ENCODE data around the gene FYCO1.
"Not testable (repeated sequence)": the region's sequence is repeated elsewhere in the genome, so short reads cannot be mapped to it uniquely, and the experiment has no call there.

FYCO1 gene

DNA sequence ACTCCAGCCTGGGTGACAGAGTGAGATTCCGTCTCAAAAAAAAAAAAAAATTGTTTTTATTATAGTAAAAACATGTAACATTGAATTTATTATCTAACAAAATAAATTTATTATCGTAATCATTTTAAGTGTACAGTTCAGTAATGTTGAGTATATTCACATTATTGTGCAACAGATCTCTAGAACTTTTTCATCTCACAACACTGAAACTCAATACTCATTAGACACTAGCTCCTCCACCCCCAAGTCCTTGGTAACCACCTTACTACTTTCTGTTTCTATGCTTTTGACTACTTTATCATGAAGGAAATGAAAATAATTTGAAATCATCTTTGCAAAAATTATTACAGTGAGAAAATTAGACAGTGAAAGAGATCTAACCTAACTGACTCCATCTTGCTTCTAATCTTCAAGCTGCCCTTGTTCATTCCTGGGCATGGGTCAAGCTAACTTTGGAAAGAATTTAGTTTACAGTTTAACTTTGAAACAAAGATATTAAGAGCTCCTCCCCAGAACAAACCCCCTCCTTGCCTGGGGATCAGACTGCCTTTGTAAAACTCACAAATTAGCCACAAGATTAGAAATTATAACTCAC, 15.0 kb upstream of the FYCO1 start:
- DNase-seq (ENCODE audit: low spot score) = no peak

DNA sequence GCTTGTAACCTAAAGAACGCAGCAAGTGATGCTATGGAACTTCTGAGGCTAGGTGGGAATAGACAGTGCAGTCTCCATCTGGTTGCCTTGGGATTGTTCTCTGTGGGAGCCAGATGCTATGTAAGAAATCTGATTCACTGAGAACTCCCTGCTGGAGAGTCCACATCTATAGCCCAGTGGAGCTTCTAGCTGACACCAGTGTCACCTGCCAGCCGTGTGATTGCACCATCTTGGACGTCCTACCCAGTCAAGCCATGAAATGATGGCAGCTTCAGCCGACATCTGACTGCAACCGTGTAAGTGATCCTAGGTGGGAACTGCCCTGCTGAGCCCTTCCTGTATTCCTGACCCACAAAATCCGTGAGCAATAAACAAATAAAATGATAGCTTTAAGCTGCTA, 12.4 kb upstream of the FYCO1 start:
- no peak for DNase-seq (ENCODE audit: low spot score)

DNA sequence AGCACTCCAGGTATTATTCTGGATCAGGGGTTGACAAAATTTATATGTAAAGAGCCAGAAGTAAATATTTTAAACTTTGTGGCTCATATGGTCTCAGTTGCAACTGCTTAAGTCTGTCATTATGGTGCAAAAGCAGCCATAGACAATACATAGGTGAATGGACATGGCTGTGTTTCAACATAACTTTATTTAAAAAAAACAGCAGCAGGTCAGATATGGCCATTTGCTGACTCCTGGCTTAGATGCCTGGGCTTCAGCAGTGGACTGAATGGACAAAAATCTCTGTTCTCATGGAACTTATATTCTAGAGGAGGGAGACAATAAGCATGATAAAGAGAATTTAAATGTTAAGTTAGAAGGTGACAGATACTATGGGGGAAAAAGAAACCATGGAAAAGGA, 11.7 kb upstream of the FYCO1 start:
- no peak for DNase-seq (ENCODE audit: low spot score)

DNA sequence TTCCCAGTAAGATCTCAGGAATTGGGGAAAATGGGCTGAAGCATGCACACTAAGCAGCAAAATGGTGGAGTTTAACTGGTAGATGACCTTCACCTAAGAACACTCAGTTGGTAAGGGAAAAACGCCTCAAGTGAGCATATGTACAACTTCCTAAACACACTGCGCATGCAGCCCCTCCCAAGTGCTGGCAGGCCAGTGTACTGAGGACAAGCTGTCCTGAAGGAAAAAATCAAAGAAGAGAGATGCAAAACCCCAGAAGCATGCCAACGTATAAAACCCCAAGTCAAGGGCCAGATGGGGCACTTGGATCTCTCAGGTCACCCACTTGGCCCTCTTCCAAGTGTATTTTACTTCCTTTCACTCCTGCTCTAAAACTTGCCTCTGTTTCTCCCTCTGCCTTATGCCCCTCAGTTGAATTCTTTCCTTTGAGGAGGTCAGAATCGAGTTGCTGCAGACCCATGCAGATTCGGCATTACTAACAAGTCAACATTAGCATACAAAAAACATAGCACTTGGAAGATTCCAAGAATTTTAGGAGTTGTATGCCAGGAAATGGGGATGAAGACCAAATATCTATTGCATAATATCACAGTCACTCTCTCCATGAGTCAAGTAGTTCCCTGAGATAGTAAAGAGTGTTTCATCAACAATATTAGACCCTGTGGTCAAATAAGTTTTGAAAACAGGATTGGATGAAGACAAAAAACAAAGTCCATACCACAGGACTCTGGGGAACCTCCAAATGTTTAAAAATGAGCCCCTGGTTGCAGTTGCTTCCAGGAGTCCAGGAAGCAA, 10.8 kb upstream of the FYCO1 start:
- peak; percentile 75 for DNase-seq (ENCODE audit: low spot score)

DNA sequence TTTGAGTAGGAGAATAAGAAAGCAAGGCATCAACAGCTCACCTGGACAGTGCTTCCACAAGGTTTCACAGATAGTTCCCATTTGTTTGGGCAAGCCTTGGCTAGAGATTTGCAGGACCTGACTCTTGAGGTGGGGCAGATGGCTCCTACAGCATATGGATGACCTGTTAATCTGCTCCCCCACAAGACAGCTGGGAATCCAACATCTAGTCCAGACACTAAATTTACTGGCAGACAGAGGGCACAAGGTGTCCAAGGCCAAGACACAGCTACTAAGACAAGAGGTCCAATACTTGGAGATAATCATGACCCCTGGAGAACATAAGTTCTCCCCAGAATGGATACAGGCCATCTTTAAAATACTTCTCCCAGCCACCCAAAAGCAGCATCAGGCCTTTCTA, 8.1 kb upstream of the FYCO1 start:
- DNase-seq (ENCODE audit: low spot score) = not testable (repeated sequence)

DNA sequence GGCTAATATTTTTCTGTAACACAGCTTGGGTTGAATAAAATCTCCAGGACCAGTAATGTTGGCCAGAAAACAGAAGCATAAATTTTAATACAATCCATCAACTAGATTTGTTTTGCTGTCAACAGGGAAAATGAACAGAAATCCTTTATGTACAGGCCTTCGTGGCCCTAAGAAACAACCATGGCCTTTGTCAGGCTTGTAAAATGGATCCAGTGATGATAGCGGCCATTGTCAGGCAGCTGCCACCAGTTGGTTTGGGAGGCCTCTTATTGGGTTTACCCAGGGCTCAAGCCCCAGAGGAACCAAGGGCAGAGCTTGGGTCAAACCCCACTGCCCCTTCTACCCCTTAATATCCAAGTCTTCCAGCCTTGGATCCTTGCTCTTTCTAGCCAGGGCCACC, 5.6 kb upstream of the FYCO1 start:
- DNase-seq (ENCODE audit: low spot score) = no peak

DNA sequence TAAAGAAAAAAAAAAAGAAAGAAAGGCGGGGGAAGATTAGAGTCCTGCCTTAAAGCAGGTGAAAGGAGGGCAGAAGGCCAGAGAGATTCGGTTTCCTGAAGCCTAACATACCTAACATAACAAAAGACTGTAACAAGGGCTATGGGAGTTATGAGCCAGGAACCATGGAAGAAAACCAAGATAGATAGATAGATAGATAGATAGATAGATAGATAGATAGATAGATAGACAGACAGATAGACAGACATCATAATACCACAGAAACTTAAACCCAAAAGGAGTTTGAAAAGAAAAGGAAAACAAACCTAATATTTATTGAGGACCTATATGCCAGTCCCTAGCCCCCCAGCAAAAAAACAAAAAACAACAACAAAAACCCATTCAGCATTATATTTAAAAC, 2.3 kb upstream of the FYCO1 start:
- DNase-seq (ENCODE audit: low spot score) = no peak

DNA sequence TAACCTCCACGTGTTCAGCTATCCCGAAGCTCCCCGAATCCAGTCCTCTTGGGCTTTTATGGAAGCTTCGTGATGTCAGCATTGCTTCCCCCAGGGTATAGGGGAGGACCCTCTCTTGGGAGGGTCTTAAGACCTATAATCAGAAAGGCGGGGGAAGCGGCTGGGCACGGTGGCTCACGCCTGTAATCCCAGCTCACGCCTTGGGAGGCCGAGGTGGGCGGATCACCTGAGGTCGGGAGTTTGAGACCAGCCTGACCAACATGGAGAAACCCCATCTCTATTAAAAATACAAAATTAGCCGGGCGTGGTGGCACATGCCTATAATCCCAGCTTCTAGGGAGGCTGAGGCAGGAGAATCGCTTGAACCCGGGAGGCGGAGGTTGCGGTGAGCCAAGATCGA, 1.9 kb upstream of the FYCO1 start:
- not testable (repeated sequence) for DNase-seq (ENCODE audit: low spot score)

DNA sequence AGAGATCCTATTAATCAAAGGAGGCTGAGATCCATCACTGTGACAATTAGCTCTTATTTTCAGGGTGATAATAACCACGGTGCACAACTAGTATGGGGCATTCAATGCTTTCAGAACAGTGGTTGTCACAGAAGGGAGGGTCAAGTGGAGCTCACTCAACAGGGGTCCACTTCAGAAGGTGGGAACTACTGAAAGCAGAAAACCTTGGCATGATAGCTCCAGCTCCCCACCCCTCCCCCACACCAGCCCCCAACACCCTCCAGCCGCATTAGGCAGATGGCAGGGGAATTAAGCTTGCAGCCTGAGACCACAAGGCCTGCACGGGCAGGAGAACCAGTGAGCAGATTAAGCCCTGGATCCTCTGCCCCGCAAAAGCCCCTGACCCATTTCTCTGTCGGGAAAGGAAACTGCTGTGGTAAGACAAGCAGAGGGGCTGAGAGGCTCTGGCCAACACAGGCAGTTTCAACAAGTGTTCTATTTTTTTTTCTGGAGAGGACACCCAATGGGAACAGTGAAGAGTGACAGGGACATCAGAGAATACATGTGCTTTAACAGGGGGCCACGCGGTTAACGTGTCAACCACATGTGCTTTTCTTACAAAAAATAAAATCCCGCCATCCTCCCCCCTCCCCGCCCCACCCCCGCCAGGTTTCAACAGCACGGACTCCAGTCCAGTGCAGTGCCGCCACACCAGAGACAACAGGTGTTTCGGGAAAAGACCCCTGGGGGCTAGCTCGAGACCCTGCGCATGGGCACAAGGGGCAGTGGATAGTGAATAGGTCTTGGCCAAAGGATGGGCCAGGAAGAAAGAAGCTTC, 997 bp downstream of the FYCO1 start:
- DNase-seq (ENCODE audit: low spot score) = no peak

DNA sequence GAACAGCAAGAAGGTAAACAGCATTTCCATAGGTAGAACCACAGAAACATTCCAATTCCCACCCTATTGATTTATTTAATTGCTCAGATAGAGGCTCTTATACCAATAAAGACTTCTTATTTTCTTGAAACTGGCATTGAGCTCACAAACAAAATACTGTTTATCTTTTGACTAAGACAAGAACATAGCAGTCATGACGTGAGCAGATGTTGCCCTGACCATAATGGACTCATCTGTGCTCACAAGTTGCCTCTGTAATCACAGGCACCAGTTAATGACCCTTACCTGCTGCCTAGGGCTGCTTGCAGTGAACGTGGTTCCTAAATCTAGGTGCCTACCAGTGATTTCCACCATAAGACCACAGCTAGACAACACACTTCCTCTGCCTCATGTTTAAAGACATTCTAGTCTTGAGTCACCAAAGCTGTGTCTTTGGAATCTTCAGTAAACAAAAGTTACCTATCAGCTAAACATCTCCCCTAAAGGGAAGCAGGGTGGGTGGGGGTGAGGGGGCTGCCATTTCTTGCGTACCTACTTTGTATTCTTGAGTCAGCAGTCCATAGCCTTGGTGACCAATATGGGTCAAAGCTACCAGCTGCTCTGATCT, 2.1 kb downstream of the FYCO1 start:
- no peak for DNase-seq (ENCODE audit: low spot score)

DNA sequence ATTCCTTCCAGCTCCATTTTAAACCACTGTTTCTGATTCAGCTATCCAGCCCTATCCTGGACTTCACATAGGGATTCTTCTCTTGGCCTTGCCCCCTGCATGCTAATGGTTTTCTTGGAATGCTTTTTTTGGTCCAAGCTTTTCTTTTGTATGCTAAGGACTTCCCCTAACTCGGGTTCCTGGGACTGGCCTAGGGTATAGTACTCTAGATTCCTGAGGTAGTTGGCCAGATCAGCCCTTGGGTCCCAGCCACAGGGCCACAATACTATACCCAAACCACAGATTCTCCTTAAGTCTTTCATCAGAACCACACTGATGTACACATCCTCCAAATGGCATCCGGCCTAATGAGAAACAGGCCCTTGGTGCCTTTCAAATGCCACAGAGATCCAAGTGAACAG, 2.8 kb downstream of the FYCO1 start:
- DNase-seq (ENCODE audit: low spot score) = peak; percentile 80

DNA sequence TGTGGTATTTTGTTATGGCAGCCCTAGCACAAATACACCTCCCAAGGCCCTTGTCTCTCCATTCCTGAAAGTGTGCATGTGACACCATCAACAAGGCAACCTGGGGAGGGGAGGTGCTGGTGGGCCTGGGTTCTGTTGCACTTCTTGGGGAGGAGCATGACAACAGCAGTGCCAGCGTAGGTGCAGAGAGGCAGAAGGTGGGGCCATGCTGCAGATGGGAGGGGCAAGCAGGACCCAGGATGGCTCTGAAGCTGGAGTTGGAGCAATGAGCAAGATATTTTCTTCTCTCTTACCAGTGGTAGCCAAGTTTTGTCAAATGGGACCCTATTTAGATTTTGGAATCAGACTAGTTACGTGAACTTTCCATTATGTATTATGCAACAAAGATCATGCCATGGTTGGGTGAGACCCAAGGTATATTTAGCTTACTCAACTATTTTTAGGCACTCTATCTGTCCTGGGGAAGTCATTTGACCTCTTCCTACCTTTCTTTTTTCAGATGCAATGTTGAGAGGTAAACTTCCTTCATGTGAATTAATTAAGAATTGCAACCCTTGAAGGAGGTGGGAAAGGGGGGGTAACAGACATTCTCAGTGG, 3.4 kb downstream of the FYCO1 start:
- DNase-seq (ENCODE audit: low spot score) = no peak

DNA sequence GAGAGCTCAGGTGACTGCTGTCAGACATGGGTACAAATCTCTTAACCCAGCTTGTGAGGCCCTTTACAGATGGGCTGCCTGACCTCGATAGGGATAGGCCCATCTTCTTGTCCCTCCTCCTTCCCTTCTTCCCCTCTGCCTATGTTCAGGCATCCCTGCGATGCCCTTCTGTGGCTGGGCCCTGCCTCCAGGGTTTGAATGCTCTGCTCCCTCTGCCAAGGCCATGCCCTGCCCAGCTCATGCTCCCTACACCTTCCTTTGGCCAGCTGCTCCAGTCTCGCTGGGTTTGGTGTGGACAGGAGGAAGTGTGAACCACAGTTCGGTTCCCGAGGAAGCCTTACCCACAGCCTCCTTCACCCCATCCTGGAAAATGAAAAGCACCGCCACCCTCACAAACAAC, 4.3 kb downstream of the FYCO1 start:
- no peak for DNase-seq (ENCODE audit: low spot score)

DNA sequence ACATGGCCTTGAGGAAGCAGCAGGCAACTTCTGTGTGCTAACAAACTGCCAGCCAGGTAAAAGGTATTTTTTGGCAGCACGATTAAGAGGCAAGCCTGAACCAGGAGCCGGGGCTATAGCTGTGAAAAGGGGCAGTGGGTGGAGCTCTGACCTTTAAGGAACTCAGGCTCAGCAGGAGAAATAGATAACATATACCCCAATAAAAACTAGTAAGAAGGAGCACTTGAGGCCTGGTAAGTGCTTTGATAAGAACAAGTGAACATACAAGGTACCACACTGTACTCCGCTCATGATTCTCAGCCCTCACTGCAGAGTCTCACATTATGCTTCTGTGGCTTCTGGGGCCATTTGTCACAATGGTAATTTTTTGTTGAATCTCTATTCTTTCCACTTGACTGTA, 5.4 kb downstream of the FYCO1 start:
- DNase-seq (ENCODE audit: low spot score) = no peak

DNA sequence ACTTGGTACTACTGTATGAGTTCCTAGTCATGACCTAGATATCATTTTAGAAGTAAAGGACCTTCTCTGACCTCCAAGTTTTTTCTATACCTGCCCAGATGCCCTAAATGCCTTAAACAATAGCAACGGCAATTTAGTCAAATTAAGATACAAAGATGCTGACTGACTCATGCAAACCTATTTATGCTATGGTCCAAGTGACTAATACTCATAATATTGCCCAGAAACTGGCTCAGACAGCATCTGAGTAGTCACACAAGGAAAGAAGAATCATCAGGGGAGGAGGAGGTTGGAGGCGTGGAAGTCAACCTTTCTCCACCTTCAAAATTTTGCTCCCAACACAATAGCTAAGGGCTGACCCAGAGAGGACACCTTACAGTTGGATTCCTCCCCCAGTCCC, 6.8 kb downstream of the FYCO1 start:
- peak; percentile 77 for DNase-seq (ENCODE audit: low spot score)

DNA sequence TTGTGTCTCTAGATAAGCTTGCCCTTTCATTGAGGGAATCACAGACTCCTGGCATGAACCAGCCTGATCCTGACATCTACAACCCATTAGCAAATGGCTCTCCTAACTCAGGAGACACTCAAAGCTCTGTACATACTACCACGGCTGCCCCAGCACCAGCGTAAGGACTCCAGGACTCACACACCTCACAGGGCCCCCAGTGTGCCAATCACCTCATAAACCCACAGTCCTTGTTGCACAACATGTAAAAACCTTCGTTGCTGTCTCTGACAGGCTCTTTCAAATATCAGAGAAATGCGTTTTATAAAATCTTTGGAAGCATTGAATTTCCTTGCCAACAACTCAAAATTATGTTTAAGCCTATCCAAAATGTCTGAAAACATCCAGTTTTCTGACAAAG, 7.3 kb downstream of the FYCO1 start:
- no peak for DNase-seq (ENCODE audit: low spot score)

DNA sequence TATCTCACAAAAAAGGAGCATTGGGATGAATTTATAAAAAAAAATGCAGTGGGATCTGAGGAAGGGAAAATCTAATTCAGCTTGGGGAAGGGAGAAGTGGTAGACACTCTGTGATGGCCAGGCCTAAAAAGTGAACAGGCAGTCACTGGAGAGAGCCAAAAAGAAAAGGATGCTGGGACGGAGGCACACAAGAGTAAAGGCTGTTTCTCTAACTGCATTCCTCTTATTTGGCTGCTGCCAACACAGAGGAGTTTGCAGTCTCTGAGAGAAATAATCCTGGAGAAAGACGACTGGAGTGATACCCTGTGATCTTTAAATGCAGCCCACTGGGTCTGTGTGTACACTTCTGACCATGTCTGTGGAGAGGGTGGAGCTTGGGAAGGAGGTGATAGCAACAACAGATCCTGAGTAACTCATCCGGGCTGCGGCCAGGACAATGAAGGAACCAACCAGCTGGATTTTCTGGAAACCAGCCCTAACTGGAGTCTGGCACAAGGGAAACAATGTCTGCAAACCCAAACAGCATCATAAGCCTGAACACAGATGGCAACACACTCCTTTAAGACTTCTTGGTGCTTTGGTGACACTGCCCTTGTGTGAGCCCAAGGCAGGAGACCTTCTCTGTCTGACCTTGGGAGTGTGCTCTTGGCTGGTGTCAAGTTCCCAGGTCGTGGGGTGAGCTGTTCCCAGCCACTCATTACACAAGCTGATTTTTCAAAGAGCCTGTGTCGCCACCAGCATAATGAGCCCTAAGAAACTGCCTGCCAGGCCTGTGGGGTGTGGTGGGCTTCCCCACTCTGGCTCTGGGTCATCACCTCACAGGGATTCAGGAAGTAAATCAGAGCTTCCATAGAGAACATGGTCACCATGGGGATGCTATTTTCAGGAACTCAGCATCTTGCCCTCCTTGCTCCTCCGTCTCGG, 8.0 kb downstream of the FYCO1 start:
- DNase-seq (ENCODE audit: low spot score) = peak; percentile 58

DNA sequence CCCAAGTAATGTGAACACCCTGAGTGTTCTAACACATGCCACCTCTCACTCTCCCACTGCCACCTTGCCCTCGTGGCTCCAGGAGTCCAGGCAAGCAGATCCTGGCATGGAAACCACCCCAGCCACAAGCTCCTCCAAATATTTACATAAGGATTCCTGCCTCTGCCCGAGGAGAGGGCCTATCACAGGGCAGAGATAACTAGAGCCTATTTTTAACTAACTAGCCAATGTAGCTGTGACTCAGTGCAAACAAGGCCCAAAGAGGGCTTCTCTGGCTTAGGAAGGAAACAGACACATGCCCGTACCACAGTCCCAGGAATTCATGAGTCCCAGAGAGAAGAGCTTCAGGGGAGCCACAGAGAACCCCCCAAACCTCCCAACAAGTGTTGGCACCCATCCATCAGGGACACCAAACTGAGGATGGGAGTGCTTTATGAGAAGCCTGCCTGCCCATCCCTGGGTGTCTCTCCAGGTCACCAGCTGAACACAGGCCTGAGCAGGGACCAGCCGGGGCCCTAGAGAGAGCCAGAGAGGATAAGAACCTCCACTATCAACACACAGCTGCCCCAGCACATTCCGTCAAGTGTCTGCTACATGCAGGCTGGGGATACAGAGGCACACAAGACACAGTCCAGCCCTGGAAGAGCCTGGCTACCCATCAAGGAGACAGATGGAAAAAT, 9.2 kb downstream of the FYCO1 start:
- DNase-seq (ENCODE audit: low spot score) = peak; percentile 77

DNA sequence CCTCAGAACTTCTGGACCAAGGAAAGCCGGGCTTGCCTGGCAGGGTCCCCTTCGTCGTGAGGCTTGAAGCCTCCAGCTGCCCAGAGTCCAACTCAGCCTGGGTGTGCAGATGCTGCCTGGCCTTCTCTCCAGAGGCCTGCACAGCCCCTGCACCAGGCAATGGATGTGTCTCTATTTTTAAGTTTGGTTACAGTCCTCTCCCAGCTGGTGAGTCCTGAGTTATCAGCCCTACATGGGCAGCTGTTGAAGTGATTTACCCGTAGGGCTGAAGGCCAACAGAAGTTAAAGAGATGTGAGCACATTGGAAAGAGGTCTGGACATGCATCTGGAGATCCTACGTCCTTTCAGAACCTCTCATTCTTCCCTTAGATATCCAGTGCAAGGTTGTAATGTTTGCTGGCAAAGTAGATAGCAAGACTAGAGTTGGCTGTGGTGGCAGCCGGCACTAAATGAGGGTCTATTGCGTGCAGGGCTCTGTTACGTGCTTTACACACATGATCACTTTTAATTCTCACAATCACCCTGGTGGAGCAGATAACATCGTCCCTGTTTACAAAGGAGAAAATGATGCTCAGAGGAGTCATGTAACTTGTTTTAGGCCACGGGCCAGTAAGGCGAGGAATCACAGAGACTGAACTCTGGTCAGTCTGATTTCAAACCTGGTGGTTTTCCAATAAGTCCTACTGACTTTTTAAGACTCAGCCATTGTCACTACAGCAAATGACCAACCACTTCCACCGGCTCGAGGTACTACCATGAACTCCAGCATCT, 9.9 kb downstream of the FYCO1 start:
- DNase-seq (ENCODE audit: low spot score) = no peak
